Panc1 (cell line): ENCODE results near the gene BCCIP.

ENCODE experiments used
- CTCF ChIP-seq: fragments of 450-650 bp; IDR thresholded peaks from 2 replicates; pipeline ENCODE4 v1.5.1; 2017; ENCODE audit warnings: mild to moderate bottlenecking
- POLR2AphosphoS5 ChIP-seq: IDR thresholded peaks from 2 replicates; pipeline ENCODE4 v1.6.1; 2012; ENCODE audit warnings: mild to moderate bottlenecking, low read depth, low read length, moderate library complexity
- REST ChIP-seq, 2 experiments: IDR thresholded peaks; 2 replicates each; pipeline ENCODE4 v1.6.1; 2011 to 2012; ENCODE audit warnings: low read depth in 2 of 2, control low read depth in 1 of 2, low read length in 1 of 2, mild to moderate bottlenecking in 1 of 2, moderate library complexity in 1 of 2; ENCODE audit not compliant: insufficient read depth in 1 of 2
- SIN3A ChIP-seq: IDR thresholded peaks from 2 replicates; pipeline ENCODE4 v1.6.1; 2012; ENCODE audit warnings: low read depth, mild to moderate bottlenecking, low read length, moderate library complexity, borderline replicate concordance; ENCODE audit not compliant: insufficient read depth
- TCF7L2 ChIP-seq: IDR thresholded peaks from 2 replicates; pipeline ENCODE4 v1.6.1; 2011; ENCODE audit warnings: mild to moderate bottlenecking, low read depth, low read length, inconsistent platforms

DNA sequence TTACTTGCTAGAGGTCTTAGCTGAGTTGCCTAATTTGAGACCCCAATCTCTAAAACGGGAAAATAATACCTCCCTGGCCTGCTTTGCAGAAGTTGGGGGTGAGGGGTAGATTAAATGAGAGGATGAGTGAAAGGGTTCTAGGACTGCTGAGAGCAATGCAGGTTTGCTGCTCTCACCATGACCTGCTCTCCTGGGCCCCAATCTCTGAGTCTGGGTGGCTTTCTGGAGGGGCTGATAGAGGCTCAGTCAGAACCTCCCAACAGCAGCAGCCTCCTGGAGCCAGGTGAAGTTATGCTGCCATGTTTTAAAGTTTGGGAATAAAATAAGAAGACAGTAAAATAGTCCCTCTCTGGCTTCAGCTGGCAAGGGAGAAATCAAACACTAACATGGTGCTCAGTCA, 7.6 kb upstream of the BCCIP start:
- TF ChIP-seq CTCF (no peak), REST (IDR thresholded peaks at IDR 0.05; ENCODE audit: insufficient read depth in 1 of 2, low read depth in 2 of 2, low read length in 1 of 2) (no peak), POLR2AphosphoS5 (no peak), SIN3A (no peak), TCF7L2 (no peak)
